GM23338 (cell line): ENCODE measurements around the gene IL15RA. TPM values are rescaled to one million over a fixed set of nuclear protein-coding genes. Genes with fewer than 3 reads are reported as not detected.
A peak's percentile ranks its signal among the peaks of the same experiment; 100 is the strongest.

Source experiments
- ATAC-seq: fragments of 200-7000 bp; cut with Tn5 transposase; 3 replicates; pipeline ENCODE4 v1.9.1; 2020
- DNase-seq: peaks from one replicate; pipeline ENCODE4 v3.0.0-alpha.2; 2015; ENCODE audit warnings: low spot score
- H2AFZ ChIP-seq: fragments of 200-600 bp; sonication (generic); 2 replicates; pipeline ENCODE4 v1.8.0; 2016; ENCODE audit warnings: antibody characterized with exemption, mild to moderate bottlenecking, moderate library complexity
- H3F3A ChIP-seq: fragments of 200-600 bp; sonication (generic); replicated peaks from 2 replicates; pipeline ENCODE4 v1.8.0; 2017; ENCODE audit warnings: antibody characterized with exemption, mixed run types, low read depth
- H3K27ac ChIP-seq: fragments of 200-600 bp; sonication (generic); 2 replicates; pipeline ENCODE4 v1.6.1; 2016; ENCODE audit warnings: low read depth
- H3K27me3 ChIP-seq: fragments of 200-600 bp; sonication (generic); 2 replicates; pipeline ENCODE4 v1.8.0; 2016; ENCODE audit warnings: mild to moderate bottlenecking, mixed run types, moderate library complexity; ENCODE audit not compliant: insufficient read depth
- H3K36me3 ChIP-seq: fragments of 200-600 bp; sonication (generic); 2 replicates; pipeline ENCODE4 v1.8.0; 2016; ENCODE audit warnings: mild to moderate bottlenecking; ENCODE audit not compliant: insufficient read depth
- H3K4me1 ChIP-seq: fragments of 200-600 bp; sonication (generic); 2 replicates; pipeline ENCODE4 v1.8.0; 2016; ENCODE audit warnings: mild to moderate bottlenecking, moderate library complexity; ENCODE audit not compliant: insufficient read depth
- H3K4me2 ChIP-seq: fragments of 200-600 bp; sonication (generic); 2 replicates; pipeline ENCODE4 v1.7.1; 2017; ENCODE audit warnings: mixed run types
- H3K4me3 ChIP-seq: fragments of 200-600 bp; sonication (generic); 2 replicates; pipeline ENCODE4 v1.6.1; 2016; ENCODE audit warnings: mixed run types
- H3K79me2 ChIP-seq: fragments of 200-600 bp; sonication (generic); replicated peaks from 2 replicates; pipeline ENCODE4 v1.8.0; 2017; ENCODE audit warnings: mild to moderate bottlenecking; ENCODE audit not compliant: insufficient read depth
- H3K9me2 ChIP-seq: fragments of 200-600 bp; sonication (generic); 2 replicates; pipeline ENCODE4 v1.8.0; 2017; ENCODE audit not compliant: insufficient read depth
- H4K20me1 ChIP-seq: fragments of 200-600 bp; sonication (generic); replicated peaks from 2 replicates; pipeline ENCODE4 v1.8.0; 2017; ENCODE audit warnings: mild to moderate bottlenecking; ENCODE audit not compliant: insufficient read depth
- H3K27ac Mint-ChIP-seq: 2 replicates; pipeline ENCODE4 v1.8.0; 2020; ENCODE audit warnings: inconsistent platforms, mild to moderate bottlenecking, moderate library complexity, mixed read lengths
- H3K27me3 Mint-ChIP-seq: 3 replicates; pipeline ENCODE4 v1.8.0; 2022; ENCODE audit warnings: low read depth, mild to moderate bottlenecking, moderate library complexity, mixed read lengths, inconsistent platforms; ENCODE audit not compliant: insufficient read depth, poor library complexity
- H3K36me3 Mint-ChIP-seq: 3 replicates; pipeline ENCODE4 v1.8.0; 2021; ENCODE audit warnings: low read depth, mild to moderate bottlenecking, inconsistent platforms, moderate library complexity, mixed read lengths
- H3K4me1 Mint-ChIP-seq: 3 replicates; pipeline ENCODE4 v1.8.0; 2020; ENCODE audit warnings: mild to moderate bottlenecking, inconsistent platforms, mixed read lengths
- H3K4me3 Mint-ChIP-seq: 3 replicates; pipeline ENCODE4 v1.8.0; 2021; ENCODE audit warnings: moderate library complexity, mild to moderate bottlenecking, inconsistent platforms, mixed read lengths
- H3K9me3 Mint-ChIP-seq: 3 replicates; pipeline ENCODE4 v1.8.0; 2020; ENCODE audit warnings: moderate library complexity, mild to moderate bottlenecking, inconsistent platforms, mixed read lengths
- CREB1 ChIP-seq: fragments of 250-450 bp; sonication (Bioruptor Pico); IDR thresholded peaks from 2 replicates; pipeline ENCODE4 v1.5.0; 2020; ENCODE audit warnings: low read depth, mild to moderate bottlenecking, moderate library complexity
- EZH2phosphoT487 ChIP-seq: fragments of 200-600 bp; sonication (generic); IDR thresholded peaks from one replicate; pipeline ENCODE4 v1.8.1; 2018; ENCODE audit warnings: antibody characterized with exemption; ENCODE audit not compliant: unreplicated experiment
- STAT1 ChIP-seq: IDR thresholded peaks from one replicate; pipeline ENCODE4 v1.6.1; 2016; ENCODE audit warnings: antibody characterized with exemption; ENCODE audit not compliant: unreplicated experiment
- ZNF331 ChIP-seq: fragments of 250-450 bp; sonication (Bioruptor Pico); IDR thresholded peaks from 2 replicates; pipeline ENCODE4 v1.5.0; 2020; ENCODE audit warnings: low read depth, mild to moderate bottlenecking, moderate library complexity
- polyA plus RNA-seq: library from polyadenylated mRNA; unstranded; fragments of >200 nt; fragmentation: Nextera tagmentation; extraction: Ambion mirVana; gene quantifications from 2 replicates; pipeline ENCODE4 v1.2.1, GENCODE V29; 2016
- total RNA-seq: library from RNA; depleted of rRNA; stranded (reverse); fragments of >200 nt; shearing (Covaris generic); gene quantifications from 2 replicates; pipeline ENCODE4 v1.2.3, GENCODE V29; 2014
- TF ChIP-seq, protein P1 (sequence below): IDR thresholded peaks from 2 replicates; pipeline ENCODE4 v1.6.1; 2016; ENCODE audit warnings: antibody characterized with exemption
- TF ChIP-seq, protein P2 (sequence below): fragments of 250-450 bp; sonication (Bioruptor Pico); IDR thresholded peaks from 2 replicates; pipeline ENCODE4 v1.5.0; 2020; ENCODE audit warnings: mild to moderate bottlenecking, moderate library complexity
- TF ChIP-seq, protein P3 (sequence below), 2 experiments: fragments of 200-600 bp in 1 of 2; sonication (generic) in 1 of 2; conservative IDR thresholded peaks; 2 replicates each; pipeline versions ENCODE4 v1.5.1 to v1.6.1; 2016 to 2017; ENCODE audit warnings: antibody characterized with exemption in 2 of 2, low read depth in 2 of 2, mild to moderate bottlenecking in 2 of 2, moderate library complexity in 1 of 2

The IL15RA gene
- total and polyA plus RNA-seq, 2 experiments from 2014 or later: 1.6 to 2.2 TPM

DNA sequence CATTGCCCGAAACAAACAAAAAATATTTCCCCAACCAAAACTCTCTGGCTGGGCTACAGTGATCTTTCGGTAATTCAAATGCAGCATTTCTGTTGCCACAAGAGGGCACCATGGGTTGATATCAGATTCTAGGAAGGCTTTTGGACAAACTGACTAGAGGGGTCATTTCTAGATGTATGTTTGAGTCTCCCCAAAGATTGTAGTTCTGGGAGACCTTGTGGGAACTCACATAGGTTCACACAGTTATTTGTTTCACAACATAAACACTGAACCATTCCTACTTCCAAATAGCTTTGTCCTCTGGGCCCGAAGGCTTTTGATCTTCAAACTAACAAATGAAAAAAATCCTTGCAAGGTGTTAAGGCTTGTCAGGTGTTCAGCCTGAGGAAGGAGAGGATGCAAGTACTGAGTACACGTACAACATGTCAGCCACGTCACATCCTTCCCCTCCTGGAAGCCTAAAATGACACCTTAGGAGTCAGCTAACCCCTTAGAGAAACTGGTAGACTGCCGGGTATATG, 37.0 kb upstream of the IL15RA start:
- Histone ChIP-seq H3F3A (no peaks in the 10 kb centered on the region), H3K27ac (no peak overlapping the region), H3K9me2 (no peaks in the 10 kb centered on the region), H3K36me3 (no peaks in the 10 kb centered on the region), H2AFZ (no peak overlapping the region), H3K4me1 (0 out of 2 replicates have a peak, but pooled peaks cover 5% of the 10 kb centered on the region), H3K27me3 (no peaks in the 10 kb centered on the region), H3K79me2 (no peaks in the 10 kb centered on the region), H4K20me1 (no peaks in the 10 kb centered on the region), H3K4me3 (no peak overlapping the region), H3K4me2 (no peak overlapping the region)
- peak; percentile 80 for DNase-seq
- H3K27ac Mint-ChIP-seq: no peak overlapping the region
- ATAC-seq: peak; percentile 84
- H3K4me1 Mint-ChIP-seq: peaks cover 10% of the 10 kb centered on the region
- H3K9me3 Mint-ChIP-seq: no peaks in the 10 kb centered on the region
- H3K27me3 Mint-ChIP-seq: peaks cover 4% of the 10 kb centered on the region
- TF ChIP-seq EZH2phosphoT487 (no peak), STAT1 (no peak), ZNF331 (no peak), CREB1 (CRISPR knock-in tag) (no peak)
- TF ChIP-seq, protein P1, sequence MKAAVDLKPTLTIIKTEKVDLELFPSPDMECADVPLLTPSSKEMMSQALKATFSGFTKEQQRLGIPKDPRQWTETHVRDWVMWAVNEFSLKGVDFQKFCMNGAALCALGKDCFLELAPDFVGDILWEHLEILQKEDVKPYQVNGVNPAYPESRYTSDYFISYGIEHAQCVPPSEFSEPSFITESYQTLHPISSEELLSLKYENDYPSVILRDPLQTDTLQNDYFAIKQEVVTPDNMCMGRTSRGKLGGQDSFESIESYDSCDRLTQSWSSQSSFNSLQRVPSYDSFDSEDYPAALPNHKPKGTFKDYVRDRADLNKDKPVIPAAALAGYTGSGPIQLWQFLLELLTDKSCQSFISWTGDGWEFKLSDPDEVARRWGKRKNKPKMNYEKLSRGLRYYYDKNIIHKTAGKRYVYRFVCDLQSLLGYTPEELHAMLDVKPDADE: no peak
- TF ChIP-seq, protein P2, sequence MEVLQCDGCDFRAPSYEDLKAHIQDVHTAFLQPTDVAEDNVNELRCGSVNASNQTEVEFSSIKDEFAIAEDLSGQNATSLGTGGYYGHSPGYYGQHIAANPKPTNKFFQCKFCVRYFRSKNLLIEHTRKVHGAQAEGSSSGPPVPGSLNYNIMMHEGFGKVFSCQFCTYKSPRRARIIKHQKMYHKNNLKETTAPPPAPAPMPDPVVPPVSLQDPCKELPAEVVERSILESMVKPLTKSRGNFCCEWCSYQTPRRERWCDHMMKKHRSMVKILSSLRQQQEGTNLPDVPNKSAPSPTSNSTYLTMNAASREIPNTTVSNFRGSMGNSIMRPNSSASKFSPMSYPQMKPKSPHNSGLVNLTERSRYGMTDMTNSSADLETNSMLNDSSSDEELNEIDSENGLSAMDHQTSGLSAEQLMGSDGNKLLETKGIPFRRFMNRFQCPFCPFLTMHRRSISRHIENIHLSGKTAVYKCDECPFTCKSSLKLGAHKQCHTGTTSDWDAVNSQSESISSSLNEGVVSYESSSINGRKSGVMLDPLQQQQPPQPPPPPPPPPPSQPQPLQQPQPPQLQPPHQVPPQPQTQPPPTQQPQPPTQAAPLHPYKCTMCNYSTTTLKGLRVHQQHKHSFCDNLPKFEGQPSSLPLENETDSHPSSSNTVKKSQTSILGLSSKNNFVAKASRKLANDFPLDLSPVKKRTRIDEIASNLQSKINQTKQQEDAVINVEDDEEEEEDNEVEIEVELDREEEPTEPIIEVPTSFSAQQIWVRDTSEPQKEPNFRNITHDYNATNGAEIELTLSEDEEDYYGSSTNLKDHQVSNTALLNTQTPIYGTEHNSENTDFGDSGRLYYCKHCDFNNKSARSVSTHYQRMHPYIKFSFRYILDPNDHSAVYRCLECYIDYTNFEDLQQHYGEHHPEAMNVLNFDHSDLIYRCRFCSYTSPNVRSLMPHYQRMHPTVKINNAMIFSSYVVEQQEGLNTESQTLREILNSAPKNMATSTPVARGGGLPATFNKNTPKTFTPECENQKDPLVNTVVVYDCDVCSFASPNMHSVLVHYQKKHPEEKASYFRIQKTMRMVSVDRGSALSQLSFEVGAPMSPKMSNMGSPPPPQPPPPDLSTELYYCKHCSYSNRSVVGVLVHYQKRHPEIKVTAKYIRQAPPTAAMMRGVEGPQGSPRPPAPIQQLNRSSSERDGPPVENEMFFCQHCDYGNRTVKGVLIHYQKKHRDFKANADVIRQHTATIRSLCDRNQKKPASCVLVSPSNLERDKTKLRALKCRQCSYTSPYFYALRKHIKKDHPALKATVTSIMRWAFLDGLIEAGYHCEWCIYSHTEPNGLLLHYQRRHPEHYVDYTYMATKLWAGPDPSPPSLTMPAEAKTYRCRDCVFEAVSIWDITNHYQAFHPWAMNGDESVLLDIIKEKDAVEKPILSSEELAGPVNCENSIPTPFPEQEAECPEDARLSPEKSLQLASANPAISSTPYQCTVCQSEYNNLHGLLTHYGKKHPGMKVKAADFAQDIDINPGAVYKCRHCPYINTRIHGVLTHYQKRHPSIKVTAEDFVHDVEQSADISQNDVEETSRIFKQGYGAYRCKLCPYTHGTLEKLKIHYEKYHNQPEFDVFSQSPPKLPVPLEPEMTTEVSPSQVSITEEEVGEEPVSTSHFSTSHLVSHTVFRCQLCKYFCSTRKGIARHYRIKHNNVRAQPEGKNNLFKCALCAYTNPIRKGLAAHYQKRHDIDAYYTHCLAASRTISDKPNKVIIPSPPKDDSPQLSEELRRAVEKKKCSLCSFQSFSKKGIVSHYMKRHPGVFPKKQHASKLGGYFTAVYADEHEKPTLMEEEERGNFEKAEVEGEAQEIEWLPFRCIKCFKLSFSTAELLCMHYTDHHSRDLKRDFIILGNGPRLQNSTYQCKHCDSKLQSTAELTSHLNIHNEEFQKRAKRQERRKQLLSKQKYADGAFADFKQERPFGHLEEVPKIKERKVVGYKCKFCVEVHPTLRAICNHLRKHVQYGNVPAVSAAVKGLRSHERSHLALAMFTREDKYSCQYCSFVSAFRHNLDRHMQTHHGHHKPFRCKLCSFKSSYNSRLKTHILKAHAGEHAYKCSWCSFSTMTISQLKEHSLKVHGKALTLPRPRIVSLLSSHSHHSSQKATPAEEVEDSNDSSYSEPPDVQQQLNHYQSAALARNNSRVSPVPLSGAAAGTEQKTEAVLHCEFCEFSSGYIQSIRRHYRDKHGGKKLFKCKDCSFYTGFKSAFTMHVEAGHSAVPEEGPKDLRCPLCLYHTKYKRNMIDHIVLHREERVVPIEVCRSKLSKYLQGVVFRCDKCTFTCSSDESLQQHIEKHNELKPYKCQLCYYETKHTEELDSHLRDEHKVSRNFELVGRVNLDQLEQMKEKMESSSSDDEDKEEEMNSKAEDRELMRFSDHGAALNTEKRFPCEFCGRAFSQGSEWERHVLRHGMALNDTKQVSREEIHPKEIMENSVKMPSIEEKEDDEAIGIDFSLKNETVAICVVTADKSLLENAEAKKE (CRISPR knock-in tag): no peak
- TF ChIP-seq, protein P3, sequence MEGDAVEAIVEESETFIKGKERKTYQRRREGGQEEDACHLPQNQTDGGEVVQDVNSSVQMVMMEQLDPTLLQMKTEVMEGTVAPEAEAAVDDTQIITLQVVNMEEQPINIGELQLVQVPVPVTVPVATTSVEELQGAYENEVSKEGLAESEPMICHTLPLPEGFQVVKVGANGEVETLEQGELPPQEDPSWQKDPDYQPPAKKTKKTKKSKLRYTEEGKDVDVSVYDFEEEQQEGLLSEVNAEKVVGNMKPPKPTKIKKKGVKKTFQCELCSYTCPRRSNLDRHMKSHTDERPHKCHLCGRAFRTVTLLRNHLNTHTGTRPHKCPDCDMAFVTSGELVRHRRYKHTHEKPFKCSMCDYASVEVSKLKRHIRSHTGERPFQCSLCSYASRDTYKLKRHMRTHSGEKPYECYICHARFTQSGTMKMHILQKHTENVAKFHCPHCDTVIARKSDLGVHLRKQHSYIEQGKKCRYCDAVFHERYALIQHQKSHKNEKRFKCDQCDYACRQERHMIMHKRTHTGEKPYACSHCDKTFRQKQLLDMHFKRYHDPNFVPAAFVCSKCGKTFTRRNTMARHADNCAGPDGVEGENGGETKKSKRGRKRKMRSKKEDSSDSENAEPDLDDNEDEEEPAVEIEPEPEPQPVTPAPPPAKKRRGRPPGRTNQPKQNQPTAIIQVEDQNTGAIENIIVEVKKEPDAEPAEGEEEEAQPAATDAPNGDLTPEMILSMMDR (conservative IDR thresholded peaks at IDR 0.05; ENCODE audit: low read depth in 2 of 2): peak; percentile 79 to 88
- no peak overlapping the region for H3K4me3 Mint-ChIP-seq
- H3K36me3 Mint-ChIP-seq: no peaks in the 10 kb centered on the region
